GM18909 (cell line): ENCODE results near the gene PDIA4.
"Not testable (repeated sequence)": the region's sequence is repeated elsewhere in the genome, so short reads cannot be mapped to it uniquely, and the experiment has no call there.

ENCODE experiments used
- ATAC-seq: cut with Tn5 transposase; IDR thresholded peaks from one replicate; pipeline ENCODE4 v1.9.1; 2021; ENCODE audit warnings: mild to moderate bottlenecking; ENCODE audit not compliant: unreplicated experiment, poor library complexity

PDIA4 gene

GRCh38 chr7:149004405-149005370, 23.6 kb downstream of the PDIA4 start:
- no peak for ATAC-seq

- ATAC-seq, result no peak
Measured at GRCh38 chr7:149003560-149004305, 24.6 kb downstream of the PDIA4 start.

DNA sequence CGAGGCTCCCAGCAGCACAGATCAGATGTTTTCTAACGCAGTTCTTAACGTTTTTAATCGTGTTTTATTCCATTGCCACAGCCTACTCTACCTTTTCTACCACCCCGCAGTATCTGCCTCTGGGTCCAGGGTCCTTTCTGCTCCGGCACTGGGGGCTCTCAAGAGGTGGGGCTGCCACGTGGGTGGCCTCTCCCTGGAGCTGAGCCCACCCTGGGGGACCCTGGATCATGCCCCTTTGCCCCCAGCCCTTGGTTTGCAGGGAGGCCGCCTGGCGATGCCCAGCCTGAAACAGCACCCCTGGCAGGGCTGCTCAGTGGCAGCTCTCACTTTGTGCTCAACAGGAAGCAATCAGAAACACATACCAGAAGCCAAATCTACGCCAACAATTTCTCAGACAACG, 25.3 kb downstream of the PDIA4 start:
- ATAC-seq, result no peak

- ATAC-seq, result no peak
Measured at GRCh38 chr7:149002604-149003003, 25.7 kb downstream of the PDIA4 start.

DNA sequence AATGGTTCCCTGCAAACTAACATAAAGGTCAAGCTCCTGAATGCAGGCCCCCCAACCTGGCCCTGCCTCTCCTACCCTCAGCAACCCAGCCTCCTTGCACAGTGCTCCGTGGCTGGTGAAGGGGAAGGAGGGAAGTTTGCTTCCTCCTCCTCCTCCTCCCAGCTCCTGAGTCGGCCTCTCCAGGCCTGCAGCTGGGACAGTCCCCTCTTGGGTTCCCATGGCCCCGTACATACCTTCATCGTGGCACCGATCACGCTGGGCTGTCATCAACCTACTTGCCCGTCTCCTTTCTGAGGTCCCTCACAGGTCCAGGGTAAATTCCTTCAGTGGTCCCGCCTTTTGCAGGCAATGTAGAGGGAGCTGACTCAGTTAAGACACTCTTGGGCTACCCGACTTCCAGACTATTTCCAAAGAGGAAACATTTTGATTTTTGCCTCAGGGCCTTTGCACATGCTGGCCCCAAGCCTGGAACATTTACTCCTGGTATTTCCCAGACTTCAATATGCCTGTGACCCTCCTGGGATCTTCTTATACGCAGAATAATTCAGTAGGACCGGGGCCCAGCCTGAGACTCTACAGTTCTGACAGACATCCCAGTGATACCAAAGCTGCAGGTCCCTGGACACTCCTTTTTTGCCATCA, 26.8 kb downstream of the PDIA4 start:
- ATAC-seq, result no peak

- no peak for ATAC-seq
Measured at GRCh38 chr7:149000961-149001360, 27.3 kb downstream of the PDIA4 start.

GRCh38 chr7:148999192-148999591, 29.1 kb downstream of the PDIA4 start:
- ATAC-seq, result no peak

DNA sequence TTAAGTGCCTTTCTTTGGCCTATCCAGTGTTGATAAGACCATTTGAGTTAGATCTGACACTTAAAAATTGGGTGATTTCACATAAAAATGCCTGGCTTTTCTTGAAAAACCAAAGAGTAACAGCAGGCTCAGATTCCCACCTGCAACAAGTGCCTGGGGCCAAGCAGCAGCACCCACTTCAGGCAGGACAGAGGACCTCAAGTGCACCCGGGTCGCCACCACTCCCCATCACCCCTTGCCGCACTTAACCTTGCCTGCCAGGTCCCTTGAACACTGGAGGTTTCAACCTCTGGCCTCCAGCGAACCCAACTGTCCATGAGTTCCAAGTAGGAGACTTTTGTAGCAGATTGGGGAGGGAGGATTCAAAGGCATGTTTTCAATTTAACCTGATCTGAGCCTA, 30.8 kb downstream of the PDIA4 start:
- no peak for ATAC-seq

- no peak for ATAC-seq
Measured at GRCh38 chr7:148994576-148994975, 33.7 kb downstream of the PDIA4 start.

- no peak for ATAC-seq
Measured at GRCh38 chr7:148993193-148993592, 35.1 kb downstream of the PDIA4 start.

- ATAC-seq, result no peak
Measured at GRCh38 chr7:148991536-148991935, 36.8 kb downstream of the PDIA4 start.

DNA sequence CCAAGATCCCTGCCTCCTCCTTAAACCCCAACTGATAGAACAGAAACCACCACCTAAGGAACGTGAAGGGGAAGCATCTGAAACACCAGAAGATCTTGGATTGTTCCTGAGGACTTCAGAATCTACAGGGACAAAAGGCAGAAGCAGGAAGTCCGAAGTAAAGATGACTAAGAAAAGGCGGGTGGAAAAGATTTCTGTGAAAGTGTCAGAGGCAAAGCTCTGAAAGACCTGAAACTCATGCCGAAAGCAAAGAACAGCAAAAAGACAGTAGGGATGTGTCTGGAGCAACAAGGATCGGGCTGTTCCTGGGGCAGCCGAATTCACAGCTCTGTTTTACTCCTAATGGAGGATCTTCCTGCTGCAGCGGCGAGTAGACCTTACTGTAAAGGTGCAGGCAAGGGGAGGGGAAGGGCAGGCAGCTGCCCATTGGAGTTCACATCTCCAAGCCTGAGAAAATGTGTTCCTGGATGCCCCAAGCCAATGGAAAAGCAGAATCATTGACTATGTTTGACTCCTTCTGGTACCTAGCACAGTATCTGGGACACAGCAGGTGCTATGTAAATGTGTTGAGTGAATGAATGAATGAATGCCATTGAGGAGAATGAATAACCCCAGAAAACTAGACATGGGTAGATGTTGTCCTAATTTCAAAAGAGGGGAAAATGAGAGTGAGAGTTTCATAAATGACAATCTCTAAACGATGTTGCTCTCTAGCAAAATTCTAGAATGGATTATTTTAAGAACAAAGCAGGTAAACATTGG, 40.4 kb downstream of the PDIA4 start:
- no peak for ATAC-seq

GRCh38 chr7:148987010-148987750, 41.1 kb downstream of the PDIA4 start:
- ATAC-seq, result peak; percentile 94

- ATAC-seq, result no peak
Measured at GRCh38 chr7:148986742-148987009, 41.6 kb downstream of the PDIA4 start.

DNA sequence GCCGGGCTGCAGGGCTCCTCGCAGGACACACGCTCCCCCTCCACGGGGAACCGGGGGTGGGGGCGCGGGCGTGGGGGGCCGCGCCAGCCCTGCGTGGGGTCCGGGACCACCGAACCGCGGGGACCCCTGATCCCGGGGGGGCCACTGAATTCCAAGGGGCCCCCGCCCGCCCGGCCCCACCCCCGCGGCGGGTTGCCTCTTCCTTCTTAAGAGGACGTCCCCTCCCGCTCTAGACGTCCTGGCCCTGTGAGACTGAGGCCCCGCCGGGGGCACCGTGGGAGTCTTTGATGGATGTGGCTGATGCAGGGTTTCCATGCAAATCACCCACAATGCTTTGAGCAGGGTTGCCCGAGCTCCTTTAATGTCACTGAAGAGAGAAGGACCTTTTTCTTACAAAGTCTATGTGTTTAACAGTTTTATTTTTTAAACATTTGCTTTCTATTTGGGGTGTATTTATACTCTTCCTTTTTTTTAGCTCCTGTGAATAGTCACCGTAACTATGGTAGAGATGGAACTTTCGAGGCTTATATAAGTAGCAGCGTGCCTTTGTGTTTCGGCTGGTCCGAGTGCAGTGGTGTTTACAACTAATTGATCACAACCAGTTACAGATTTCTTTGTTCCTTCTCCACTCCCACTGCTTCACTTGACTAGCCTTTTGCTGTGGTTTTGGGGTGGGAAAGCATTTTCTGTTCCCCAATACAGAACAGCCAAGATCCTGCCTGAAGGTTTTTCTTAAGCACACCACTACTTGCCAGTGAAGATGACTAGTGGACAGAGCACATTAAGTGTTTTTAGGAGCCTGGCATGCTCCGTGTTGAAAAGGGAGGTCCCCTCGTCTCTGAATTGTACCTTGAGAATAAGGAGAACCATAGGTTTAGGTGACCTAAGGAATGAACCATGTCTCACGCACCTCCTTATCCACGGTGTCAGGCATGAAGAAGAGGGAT, 44.8 kb downstream of the PDIA4 start:
- ATAC-seq, result peak; percentile 64

DNA sequence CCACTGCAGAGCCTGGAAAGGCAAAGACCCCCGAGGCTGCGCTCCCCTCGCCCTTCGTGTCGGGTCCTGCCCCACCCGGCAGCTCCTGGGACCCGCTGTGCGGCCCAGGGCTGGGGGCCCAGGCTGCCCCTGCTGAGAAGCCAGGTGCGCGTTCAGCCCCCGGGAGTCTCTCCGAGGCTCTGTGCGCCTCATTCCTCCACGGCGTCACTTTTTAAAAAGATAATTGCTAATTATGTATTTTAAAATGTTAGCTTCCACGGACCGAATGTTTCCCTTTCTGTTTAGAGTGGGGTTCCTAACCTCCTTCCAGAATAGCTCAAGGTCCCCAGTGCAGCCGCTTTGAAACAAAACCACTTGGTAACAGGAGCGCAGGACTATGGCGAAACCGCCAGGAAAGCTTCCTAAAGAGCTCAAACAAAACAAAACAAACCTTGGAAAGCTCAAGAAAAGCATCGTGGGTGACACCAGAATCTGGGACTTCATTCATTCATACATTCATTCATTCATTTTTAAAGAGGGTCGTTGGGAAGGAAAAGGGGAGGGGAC, 45.6 kb downstream of the PDIA4 start:
- ATAC-seq, result no peak

DNA sequence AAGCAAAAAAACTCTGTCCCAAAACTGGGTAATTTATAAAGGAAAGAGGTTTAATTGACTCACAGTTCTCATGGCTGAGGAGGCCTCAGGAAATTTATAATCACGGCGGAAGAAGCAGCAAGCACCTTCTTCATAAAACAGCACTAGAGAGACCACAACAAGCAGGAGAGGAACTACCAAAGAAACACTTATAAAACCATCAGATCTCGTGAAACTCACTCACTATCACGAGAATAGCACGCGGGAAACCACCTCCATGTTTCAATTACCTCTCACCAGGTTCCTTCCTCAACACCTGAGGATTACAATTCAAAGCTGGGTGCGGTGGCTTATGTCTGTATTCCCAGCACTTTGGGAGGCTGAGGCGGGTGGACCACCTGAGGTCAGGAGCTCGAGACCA, 48.5 kb downstream of the PDIA4 start:
- ATAC-seq, result no peak

- not testable (repeated sequence) for ATAC-seq
Measured at GRCh38 chr7:148979072-148979471, 49.2 kb downstream of the PDIA4 start.
